ENCODE data around the gene JARID2. TPM values are rescaled to one million over a fixed set of nuclear protein-coding genes. Genes with fewer than 3 reads are reported as not detected.

JARID2 gene
- total RNA-seq, 4 donors from 2014 or later = 6.6 to 8.1 (median 7.5) TPM

GRCh38 chr6:15357782-15358181, 111.9 kb downstream of the JARID2 start:
- H3K4me1 ChIP-seq = peaks cover 7 to 26% of the 10 kb centered on the region in 2 donors
- no peak for DNase-seq
- H3K9me3 ChIP-seq = no peaks in the 10 kb centered on the region
- H3K36me3 ChIP-seq = no peaks in the 10 kb centered on the region
- WGBS, 2 donors = 81 to 87% methylated on average over 5 of the region's 5 CpGs
- no peak overlapping the region for H3K4me3 ChIP-seq (replicated peaks in 1 of 3)
- no peak for TF ChIP-seq CTCF (IDR thresholded peaks at IDR 0.05)
- TF ChIP-seq POLR2A (IDR thresholded peaks at IDR 0.05) = no peak
- H3K27ac ChIP-seq = no peak overlapping the region
- no peaks in the 10 kb centered on the region for H3K27me3 ChIP-seq
- intact Hi-C loops (cut with DNase I) = no loop called here

- Histone ChIP-seq H3K4me1 (peaks cover under 1 to 17% of the 10 kb centered on the region in 2 donors), H3K4me3 (replicated peaks in 1 of 3) (no peak overlapping the region), H3K9me3 (no peaks in the 10 kb centered on the region), H3K36me3 (no peaks in the 10 kb centered on the region), H3K27me3 (no peaks in the 10 kb centered on the region), H3K27ac (no peak overlapping the region)
- peak; percentile 64 to 67 for DNase-seq
- 58 to 64% methylated on average over 9 of the region's 9 CpGs for WGBS, 2 donors
- intact Hi-C loops (cut with DNase I) = no loop called here
- TF ChIP-seq CTCF (IDR thresholded peaks at IDR 0.05) (no peak), POLR2A (IDR thresholded peaks at IDR 0.05) (no peak)
These were observed 112.9 kb downstream of the JARID2 start for GRCh38 chr6:15358579-15359327.

GRCh38 chr6:15359335-15359862, 113.5 kb downstream of the JARID2 start:
- no peaks in the 10 kb centered on the region for H3K27me3 ChIP-seq
- H3K36me3 ChIP-seq = no peaks in the 10 kb centered on the region
- DNase-seq = no peak
- TF ChIP-seq CTCF (IDR thresholded peaks at IDR 0.05) (no peak), POLR2A (IDR thresholded peaks at IDR 0.05) (no peak)
- no peaks in the 10 kb centered on the region for H3K9me3 ChIP-seq
- H3K4me3 ChIP-seq (replicated peaks in 1 of 3) = no peak overlapping the region
- 74 to 78% methylated on average over 11 of the region's 11 CpGs for WGBS, 2 donors
- H3K4me1 ChIP-seq = peaks cover 0 to 12% of the 10 kb centered on the region in 2 donors
- intact Hi-C loops (cut with DNase I) = no loop called here
- H3K27ac ChIP-seq = no peak overlapping the region

GRCh38 chr6:15360300-15360699, 114.4 kb downstream of the JARID2 start:
- Histone ChIP-seq H3K36me3 (no peaks in the 10 kb centered on the region), H3K27me3 (no peaks in the 10 kb centered on the region), H3K9me3 (no peaks in the 10 kb centered on the region), H3K27ac (no peak overlapping the region), H3K4me3 (replicated peaks in 1 of 3) (no peak overlapping the region), H3K4me1 (peaks cover 0 to 17% of the 10 kb centered on the region in 2 donors)
- TF ChIP-seq CTCF (IDR thresholded peaks at IDR 0.05) (no peak), POLR2A (IDR thresholded peaks at IDR 0.05) (no peak)
- 96 to 100% methylated on average over 9 of the region's 9 CpGs for WGBS, 2 donors
- no peak for DNase-seq
- intact Hi-C loops (cut with DNase I) = no loop called here

- Histone ChIP-seq H3K36me3 (no peaks in the 10 kb centered on the region), H3K27ac (no peak overlapping the region), H3K27me3 (no peaks in the 10 kb centered on the region), H3K4me3 (replicated peaks in 1 of 3) (no peak overlapping the region), H3K9me3 (no peaks in the 10 kb centered on the region), H3K4me1 (peaks cover 8 to 26% of the 10 kb centered on the region in 2 donors)
- intact Hi-C loops (cut with DNase I) = no loop called here
- no peak for TF ChIP-seq POLR2A (IDR thresholded peaks at IDR 0.05)
- TF ChIP-seq CTCF (IDR thresholded peaks at IDR 0.05) = no peak
- 95 to 97% methylated on average over 3 of the region's 3 CpGs for WGBS, 2 donors
- no peak for DNase-seq
These were observed 115.3 kb downstream of the JARID2 start for GRCh38 chr6:15361197-15361596.

All from thyroid gland (tissue), 4 donors.